ENCODE measurements around the gene DPEP1. TPM values are rescaled to one million over a fixed set of nuclear protein-coding genes. Genes with fewer than 3 reads are reported as not detected.

DPEP1 gene
- total RNA-seq, 1 experiment from 2014 or later = 1.1 TPM

GRCh38 chr16:89612415-89613166 is 851 bp upstream of the DPEP1 start:
- H4K20me1 ChIP-seq (ENCODE audit: control insufficient read depth, insufficient read depth, insufficient read length) = no peaks in the 10 kb centered on the region
- no peak overlapping the region for H4K91ac ChIP-seq (ENCODE audit: insufficient read length, low read depth, low read length)
- H3K18ac ChIP-seq (ENCODE audit: insufficient read length, low read depth, low read length) = no peak overlapping the region
- Mint-ChIP-seq H3K27me3 (ENCODE audit: low read depth) (peaks cover 3% of the 10 kb centered on the region), H3K27ac (no peak overlapping the region; a peak in 1 of 7 replicates), H3K9me3 (peaks cover 0 to 2% of the 10 kb centered on the region in 2 experiments; a peak in 1 of 5 replicates), H3K4me1 (peaks cover 6 to 14% of the 10 kb centered on the region in 2 experiments), H3K4me3 (peak overlapping the region in 1 of 2 experiments; percentile 65; a peak in 1 of 5 replicates), H3K36me3 (ENCODE audit: insufficient read depth in 1 of 3, low read depth in 3 of 3) (peaks cover 0 to 5% (median 3%) of the 10 kb centered on the region in 3 experiments; a peak in 3 of 7 replicates)
- H2BK12ac ChIP-seq (ENCODE audit: insufficient read length, low read depth, low read length) = no peak overlapping the region
- H2BK5ac ChIP-seq (ENCODE audit: insufficient read length, low read length) = no peak overlapping the region
- WGBS (ENCODE audit: extremely low coverage, insufficient read length, low lambda C conversion rate) = no CpG with 5 or more reads among the region's 20 CpGs
- no peak overlapping the region for H2BK20ac ChIP-seq (ENCODE audit: low read depth, low read length, poor library complexity, severe bottlenecking)
- H3K27me3 ChIP-seq (ENCODE audit: insufficient read depth, low read length) = no peaks in the 10 kb centered on the region
- no peak overlapping the region for H3K4ac ChIP-seq (ENCODE audit: low read depth, low read length)
- H3K9ac ChIP-seq (ENCODE audit: extremely low read depth, insufficient read length, low read length) = no peak overlapping the region
- H3K23me2 ChIP-seq (ENCODE audit: insufficient read length, low read depth, low read length, poor library complexity, severe bottlenecking) = peaks cover 2% of the 10 kb centered on the region
- no peak overlapping the region for H3K56ac ChIP-seq (ENCODE audit: insufficient read length, low read depth, low read length)
- no peak for DNase-seq
- H4K8ac ChIP-seq (replicated peaks; ENCODE audit: insufficient read length, low read depth, low read length) = no peak overlapping the region
- no peak overlapping the region for H3K4me2 ChIP-seq (ENCODE audit: insufficient read depth, insufficient read length, low read length)
- H2BK15ac ChIP-seq (ENCODE audit: low read depth, low read length) = no peak overlapping the region
- H3K14ac ChIP-seq (ENCODE audit: insufficient read depth, low read length) = no peak overlapping the region
- no peak for TF ChIP-seq CTCF (conservative IDR thresholded peaks at IDR 0.05)
- no peak overlapping the region for H3T11ph ChIP-seq (ENCODE audit: low read length)
- no peaks in the 10 kb centered on the region for H3K9me3 ChIP-seq (ENCODE audit: control insufficient read depth, low read depth, low read length)
- no peak overlapping the region for H2AK5ac ChIP-seq (ENCODE audit: insufficient read length, low read length)
- no peak overlapping the region for H4K5ac ChIP-seq (ENCODE audit: insufficient read length, low read depth, low read length)
- H3K79me2 ChIP-seq (ENCODE audit: insufficient read depth, low read length) = no peaks in the 10 kb centered on the region
- no peak overlapping the region for H2AFZ ChIP-seq (ENCODE audit: low read length)
- no peaks in the 10 kb centered on the region for H3K79me1 ChIP-seq (ENCODE audit: insufficient read depth, low read depth, low read length, poor library complexity, severe bottlenecking)
- no peaks in the 10 kb centered on the region; the same call in 1 of the 2 replicates for H3K4me1 ChIP-seq (ENCODE audit: insufficient read depth, low read length)
- H3K27ac ChIP-seq (ENCODE audit: insufficient read length, low read depth, low read length) = no peak overlapping the region
- H2BK120ac ChIP-seq (ENCODE audit: low read depth, low read length, poor library complexity, severe bottlenecking) = no peak overlapping the region
- H3K23ac ChIP-seq (ENCODE audit: insufficient read length, low read depth, low read length) = no peak overlapping the region

All from H9 (cell line).